HepG2 (cell line): ENCODE results near the gene RNASE13. TPM values are rescaled to one million over a fixed set of nuclear protein-coding genes. Genes with fewer than 3 reads are reported as not detected.

Experiments
- ARNTL ChIP-seq: sonication (generic); formaldehyde crosslinking; IDR thresholded peaks from 2 replicates; pipeline ENCODE4 v1.4.0; 2020; ENCODE audit warnings: mild to moderate bottlenecking, missing genetic modification reagents
- CCDC6 ChIP-seq: sonication (generic); formaldehyde crosslinking; IDR thresholded peaks from 2 replicates; pipeline ENCODE4 v1.8.1; 2022; ENCODE audit warnings: mild to moderate bottlenecking, missing genetic modification reagents, moderate library complexity
- ELF4 ChIP-seq: sonication (generic); formaldehyde crosslinking; IDR thresholded peaks from 2 replicates; pipeline ENCODE4 v1.5.0; 2020; ENCODE audit warnings: missing genetic modification reagents, mild to moderate bottlenecking, moderate library complexity, borderline replicate concordance
- HHEX ChIP-seq: IDR thresholded peaks from 2 replicates; pipeline ENCODE4 v1.6.1; 2016; ENCODE audit warnings: control low read depth
- HOXA3 ChIP-seq: sonication (generic); formaldehyde crosslinking; IDR thresholded peaks from 2 replicates; pipeline ENCODE4 v1.5.0; 2020; ENCODE audit warnings: missing genetic modification reagents
- MEF2D ChIP-seq: sonication (generic); formaldehyde crosslinking; IDR thresholded peaks from 2 replicates; pipeline ENCODE4 v1.5.1; 2020; ENCODE audit warnings: mild to moderate bottlenecking, missing genetic modification reagents
- NCOR1 ChIP-seq: fragments of 200-600 bp; sonication (generic); IDR thresholded peaks from 2 replicates; pipeline ENCODE4 v1.7.0; 2017; ENCODE audit warnings: antibody characterized with exemption, low read length, borderline replicate concordance
- PAX8 ChIP-seq: sonication (generic); formaldehyde crosslinking; IDR thresholded peaks from 2 replicates; pipeline ENCODE4 v1.8.0; 2022; ENCODE audit warnings: mild to moderate bottlenecking, missing genetic modification reagents, borderline replicate concordance
- POLR2A ChIP-seq, 2 experiments: IDR thresholded peaks; 2 replicates each; pipeline ENCODE4 v1.6.1; 2011; ENCODE audit warnings: low read depth in 2 of 2, low read length in 2 of 2, mild to moderate bottlenecking in 1 of 2, moderate library complexity in 1 of 2; ENCODE audit not compliant: insufficient read depth in 1 of 2
- RBAK ChIP-seq: sonication (generic); formaldehyde crosslinking; IDR thresholded peaks from 2 replicates; pipeline ENCODE4 v1.5.1; 2020; ENCODE audit warnings: mild to moderate bottlenecking, missing genetic modification reagents
- YEATS4 ChIP-seq: sonication (generic); formaldehyde crosslinking; IDR thresholded peaks from 2 replicates; pipeline ENCODE4 v1.4.0; 2020; ENCODE audit warnings: missing genetic modification reagents, borderline replicate concordance
- ZNF234 ChIP-seq: sonication (generic); formaldehyde crosslinking; conservative IDR thresholded peaks from 2 replicates; pipeline ENCODE4 v1.5.1; 2020; ENCODE audit warnings: mild to moderate bottlenecking, missing genetic modification reagents
- ZNF264 ChIP-seq: sonication (generic); formaldehyde crosslinking; IDR thresholded peaks from 2 replicates; pipeline ENCODE4 v1.4.0; 2020; ENCODE audit warnings: missing genetic modification reagents
- ZNF33A ChIP-seq: sonication (generic); formaldehyde crosslinking; IDR thresholded peaks from 2 replicates; pipeline ENCODE4 v1.5.1; 2020; ENCODE audit warnings: missing genetic modification reagents, mild to moderate bottlenecking, moderate library complexity, borderline replicate concordance
- ZNF607 ChIP-seq: sonication (generic); formaldehyde crosslinking; IDR thresholded peaks from 2 replicates; pipeline ENCODE4 v1.5.1; 2020; ENCODE audit warnings: missing genetic modification reagents, mild to moderate bottlenecking, borderline replicate concordance
- ZNF687 ChIP-seq: sonication (generic); formaldehyde crosslinking; IDR thresholded peaks from 2 replicates; pipeline ENCODE4 v1.5.1; 2020; ENCODE audit warnings: mild to moderate bottlenecking, missing genetic modification reagents, moderate library complexity
- ZNF747 ChIP-seq: sonication (generic); formaldehyde crosslinking; IDR thresholded peaks from 2 replicates; pipeline ENCODE4 v1.8.1; 2023; ENCODE audit warnings: missing genetic modification reagents, mild to moderate bottlenecking, borderline replicate concordance
- ZNF772 ChIP-seq: sonication (generic); formaldehyde crosslinking; IDR thresholded peaks from 2 replicates; pipeline ENCODE4 v1.5.0; 2020; ENCODE audit warnings: mild to moderate bottlenecking, missing genetic modification reagents
- ZNF816 ChIP-seq: sonication (generic); formaldehyde crosslinking; IDR thresholded peaks from 2 replicates; pipeline ENCODE4 v1.8.0; 2022; ENCODE audit warnings: missing genetic modification reagents, mild to moderate bottlenecking, borderline replicate concordance
- polyA plus RNA-seq, 8 experiments: library from polyadenylated mRNA; depleted of rRNA in 3 of 8; stranded (reverse) in 7 of 8; unstranded in 1 of 8; fragments of >200 nt; fragmentation: Illumina TruSeq in 4 of 8; extraction: Trizol in 4 of 8; gene quantifications; 2 replicates each; pipeline versions ENCODE4 v1.2.1 to v1.2.3, GENCODE V29; 2011 to 2016; ENCODE audit warnings: low read depth in 4 of 8, missing spikeins in 1 of 8, mixed read lengths in 1 of 8; ENCODE audit not compliant: insufficient read depth in 1 of 8
- total RNA-seq, 5 experiments: library from RNA; depleted of rRNA; stranded (reverse); fragments of >200 nt; fragmentation: Illumina TruSeq; extraction: Trizol; gene quantifications; 2 replicates each; pipeline ENCODE4 v1.2.3, GENCODE V29; 2016; ENCODE audit warnings: low read depth in 1 of 5
- TF ChIP-seq, protein P1 (sequence below): sonication (generic); formaldehyde crosslinking; IDR thresholded peaks from 2 replicates; pipeline ENCODE4 v1.9.0; 2021; ENCODE audit warnings: missing genetic modification reagents, mild to moderate bottlenecking, borderline replicate concordance
- TF ChIP-seq, protein P2 (sequence below): sonication (generic); formaldehyde crosslinking; IDR thresholded peaks from 2 replicates; pipeline ENCODE4 v1.5.0; 2020; ENCODE audit warnings: mild to moderate bottlenecking, missing genetic modification reagents

RNASE13 gene
- total and polyA plus RNA-seq, 2 of the 13 experiments (the other 11 are each of a cell fraction or from before 2014, with no cell fraction given), result 1.0 TPM; not detected in 1

GRCh38 chr14:21053184-21054122 lies 18.8 kb upstream of the RNASE13 start (continued):
- TF ChIP-seq HHEX (CRISPR knock-in tag) (0 out of 2 replicates have a peak, but pooled peaks have one; percentile 20), PAX8 (CRISPR knock-in tag) (no peak), ZNF234 (CRISPR knock-in tag) (no peak), HOXA3 (CRISPR knock-in tag) (peak; percentile 11; the same call in 1 of the 2 replicates), ARNTL (CRISPR knock-in tag) (0 out of 2 replicates have a peak, but pooled peaks have one; percentile 44), NCOR1 (no peak), CCDC6 (CRISPR knock-in tag) (no peak), ZNF607 (peak; percentile 45; the same call in 1 of the 2 replicates), ZNF687 (peak; percentile 72), MEF2D (CRISPR knock-in tag) (no peak), ZNF264 (CRISPR knock-in tag) (peak; percentile 15; the same call in 1 of the 2 replicates), ZNF816 (CRISPR knock-in tag) (0 out of 2 replicates have a peak, but pooled peaks have one; percentile 5), ZNF772 (CRISPR knock-in tag) (peak; percentile 7; the same call in 1 of the 2 replicates), ZNF747 (CRISPR knock-in tag) (0 out of 2 replicates have a peak, but pooled peaks have one; percentile 0), ZNF33A (CRISPR knock-in tag) (0 out of 2 replicates have a peak, but pooled peaks have one; percentile 1), ELF4 (CRISPR knock-in tag) (peak; percentile 21; the same call in 1 of the 2 replicates), YEATS4 (CRISPR knock-in tag) (0 out of 2 replicates have a peak, but pooled peaks have one; percentile 1), POLR2A (IDR thresholded peaks at IDR 0.05; ENCODE audit: insufficient read depth in 1 of 2, low read depth in 2 of 2, low read length in 2 of 2) (no peak), RBAK (CRISPR knock-in tag) (0 out of 2 replicates have a peak, but pooled peaks have one; percentile 32)
- TF ChIP-seq, protein P1, sequence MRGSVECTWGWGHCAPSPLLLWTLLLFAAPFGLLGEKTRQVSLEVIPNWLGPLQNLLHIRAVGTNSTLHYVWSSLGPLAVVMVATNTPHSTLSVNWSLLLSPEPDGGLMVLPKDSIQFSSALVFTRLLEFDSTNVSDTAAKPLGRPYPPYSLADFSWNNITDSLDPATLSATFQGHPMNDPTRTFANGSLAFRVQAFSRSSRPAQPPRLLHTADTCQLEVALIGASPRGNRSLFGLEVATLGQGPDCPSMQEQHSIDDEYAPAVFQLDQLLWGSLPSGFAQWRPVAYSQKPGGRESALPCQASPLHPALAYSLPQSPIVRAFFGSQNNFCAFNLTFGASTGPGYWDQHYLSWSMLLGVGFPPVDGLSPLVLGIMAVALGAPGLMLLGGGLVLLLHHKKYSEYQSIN (CRISPR knock-in tag), result no peak
- TF ChIP-seq, protein P2, sequence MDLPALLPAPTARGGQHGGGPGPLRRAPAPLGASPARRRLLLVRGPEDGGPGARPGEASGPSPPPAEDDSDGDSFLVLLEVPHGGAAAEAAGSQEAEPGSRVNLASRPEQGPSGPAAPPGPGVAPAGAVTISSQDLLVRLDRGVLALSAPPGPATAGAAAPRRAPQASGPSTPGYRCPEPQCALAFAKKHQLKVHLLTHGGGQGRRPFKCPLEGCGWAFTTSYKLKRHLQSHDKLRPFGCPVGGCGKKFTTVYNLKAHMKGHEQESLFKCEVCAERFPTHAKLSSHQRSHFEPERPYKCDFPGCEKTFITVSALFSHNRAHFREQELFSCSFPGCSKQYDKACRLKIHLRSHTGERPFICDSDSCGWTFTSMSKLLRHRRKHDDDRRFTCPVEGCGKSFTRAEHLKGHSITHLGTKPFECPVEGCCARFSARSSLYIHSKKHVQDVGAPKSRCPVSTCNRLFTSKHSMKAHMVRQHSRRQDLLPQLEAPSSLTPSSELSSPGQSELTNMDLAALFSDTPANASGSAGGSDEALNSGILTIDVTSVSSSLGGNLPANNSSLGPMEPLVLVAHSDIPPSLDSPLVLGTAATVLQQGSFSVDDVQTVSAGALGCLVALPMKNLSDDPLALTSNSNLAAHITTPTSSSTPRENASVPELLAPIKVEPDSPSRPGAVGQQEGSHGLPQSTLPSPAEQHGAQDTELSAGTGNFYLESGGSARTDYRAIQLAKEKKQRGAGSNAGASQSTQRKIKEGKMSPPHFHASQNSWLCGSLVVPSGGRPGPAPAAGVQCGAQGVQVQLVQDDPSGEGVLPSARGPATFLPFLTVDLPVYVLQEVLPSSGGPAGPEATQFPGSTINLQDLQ (CRISPR knock-in tag), result no peak
